Liver (tissue), 9 donors: ENCODE data around the gene KAT5. TPM values are rescaled to one million over a fixed set of nuclear protein-coding genes. Genes with fewer than 3 reads are reported as not detected.

Experiments used
- DNase-seq: peaks from one replicate; pipeline ENCODE4 v3.0.0-alpha.2; 2017; ENCODE audit warnings: low spot score
- H3K27ac ChIP-seq, 2 donors: one replicate each; pipeline ENCODE4 v1.7.0; 2013; ENCODE audit warnings: inconsistent platforms in 2 of 2, low read length in 2 of 2, control low read depth in 1 of 2, low read depth in 1 of 2, mild to moderate bottlenecking in 1 of 2
- H3K27me3 ChIP-seq, 4 donors: one replicate each; pipeline versions ENCODE4 v1.6.1 to v1.7.0; 2013; ENCODE audit warnings: low read length in 3 of 4, inconsistent platforms in 1 of 4, mild to moderate bottlenecking in 1 of 4, moderate library complexity in 1 of 4; ENCODE audit not compliant: control insufficient read depth in 4 of 4, insufficient read depth in 4 of 4
- H3K36me3 ChIP-seq, 4 donors: one replicate each; pipeline versions ENCODE4 v1.6.1 to v1.7.0; 2013; ENCODE audit warnings: low read length in 3 of 4, mild to moderate bottlenecking in 3 of 4, low read depth in 1 of 4, moderate library complexity in 1 of 4; ENCODE audit not compliant: control insufficient read depth in 4 of 4, insufficient read depth in 3 of 4
- H3K4me1 ChIP-seq, 4 donors: one replicate each; pipeline versions ENCODE4 v1.6.1 to v1.7.0; 2013; ENCODE audit warnings: low read length in 3 of 4, mild to moderate bottlenecking in 3 of 4, moderate library complexity in 1 of 4; ENCODE audit not compliant: control insufficient read depth in 4 of 4, insufficient read depth in 4 of 4
- H3K4me3 ChIP-seq, 3 donors: one replicate each; pipeline versions ENCODE4 v1.6.1 to v1.7.0; 2013; ENCODE audit warnings: low read length in 3 of 3, control low read depth in 1 of 3, low read depth in 1 of 3, mild to moderate bottlenecking in 1 of 3
- H3K9ac ChIP-seq, 2 donors: one replicate each; pipeline ENCODE4 v1.7.0; 2013; ENCODE audit warnings: low read length in 2 of 2, mild to moderate bottlenecking in 2 of 2, moderate library complexity in 2 of 2, control low read depth in 1 of 2, low read depth in 1 of 2
- H3K9me3 ChIP-seq, 4 donors: one replicate each; pipeline versions ENCODE4 v1.6.1 to v1.7.0; 2013; ENCODE audit warnings: low read length in 3 of 4; ENCODE audit not compliant: control insufficient read depth in 4 of 4
- ATF3 ChIP-seq: IDR thresholded peaks from 2 replicates; pipeline ENCODE4 v1.6.1; 2016; ENCODE audit warnings: antibody characterized with exemption
- CTCF ChIP-seq: fragments of 150-350 bp; IDR thresholded peaks from 2 replicates; pipeline ENCODE4 v1.5.1; 2017; ENCODE audit warnings: improper control_type of control experiment, low read depth, low read length; ENCODE audit not compliant: missing input control
- EGR1 ChIP-seq, 2 donors: IDR thresholded peaks; 2 replicates each; pipeline ENCODE4 v1.6.1; 2016 to 2018; ENCODE audit warnings: antibody characterized with exemption in 2 of 2, low read depth in 2 of 2
- FOXA1 ChIP-seq: IDR thresholded peaks from 2 replicates; pipeline ENCODE4 v1.6.1; 2016; ENCODE audit warnings: antibody characterized with exemption
- FOXA2 ChIP-seq: IDR thresholded peaks from 2 replicates; pipeline ENCODE4 v1.6.1; 2016; ENCODE audit warnings: antibody characterized with exemption
- GABPA ChIP-seq, 2 donors: IDR thresholded peaks in 1 of 2; conservative IDR thresholded peaks in 1 of 2; 2 replicates each; pipeline ENCODE4 v1.6.1; 2016; ENCODE audit warnings: antibody characterized with exemption in 2 of 2, mild to moderate bottlenecking in 1 of 2, moderate library complexity in 1 of 2
- HNF4A ChIP-seq, 2 donors: conservative IDR thresholded peaks; 2 replicates each; pipeline ENCODE4 v1.6.1; 2016; ENCODE audit warnings: antibody characterized with exemption in 2 of 2, mild to moderate bottlenecking in 2 of 2
- HNF4G ChIP-seq: IDR thresholded peaks from 2 replicates; pipeline ENCODE4 v1.6.1; 2016; ENCODE audit warnings: antibody characterized with exemption
- JUND ChIP-seq, 2 donors: IDR thresholded peaks; 2 replicates each; pipeline ENCODE4 v1.6.1; 2016; ENCODE audit warnings: antibody characterized with exemption in 2 of 2
- MAX ChIP-seq: IDR thresholded peaks from 2 replicates; pipeline ENCODE4 v1.6.1; 2016; ENCODE audit warnings: antibody characterized with exemption
- NR2F2 ChIP-seq: IDR thresholded peaks from 2 replicates; pipeline ENCODE4 v1.6.1; 2016; ENCODE audit warnings: antibody characterized with exemption
- RAD21 ChIP-seq, 2 donors: IDR thresholded peaks; 2 replicates each; pipeline ENCODE4 v1.6.1; 2016; ENCODE audit warnings: antibody characterized with exemption in 2 of 2, mild to moderate bottlenecking in 2 of 2
- REST ChIP-seq: IDR thresholded peaks from 2 replicates; pipeline ENCODE4 v1.6.1; 2016; ENCODE audit warnings: antibody characterized with exemption, mild to moderate bottlenecking
- RXRA ChIP-seq, 2 donors: IDR thresholded peaks; 2 replicates each; pipeline ENCODE4 v1.6.1; 2017 to 2018; ENCODE audit warnings: antibody characterized with exemption in 2 of 2, mild to moderate bottlenecking in 1 of 2
- SP1 ChIP-seq: IDR thresholded peaks from 2 replicates; pipeline ENCODE4 v1.6.1; 2018; ENCODE audit warnings: antibody characterized with exemption, mild to moderate bottlenecking
- TAF1 ChIP-seq: conservative IDR thresholded peaks from 2 replicates; pipeline ENCODE4 v1.6.1; 2016; ENCODE audit warnings: antibody characterized with exemption, mild to moderate bottlenecking
- YY1 ChIP-seq: IDR thresholded peaks from 2 replicates; pipeline ENCODE4 v1.6.1; 2016; ENCODE audit warnings: antibody characterized with exemption, mild to moderate bottlenecking
- ZBTB33 ChIP-seq: IDR thresholded peaks from 2 replicates; pipeline ENCODE4 v1.6.1; 2016; ENCODE audit warnings: antibody characterized with exemption
- WGBS: extraction: QIAGEN DNeasy Blood & Tissue Kit; methylation state at CpG from one replicate; pipeline ENCODE4 v1.1.7; 2013; 5-methylcytosine and 5-hydroxymethylcytosine counted together
- polyA plus RNA-seq, 2 donors: library from polyadenylated mRNA; stranded (reverse) in 1 of 2; unstranded in 1 of 2; fragments of 200-250 nt in 1 of 2; fragments of >200 nt in 1 of 2; fragmentation: Nextera tagmentation in 1 of 2; extraction: Ambion mirVana in 1 of 2; gene quantifications; one replicate each; pipeline versions ENCODE4 v1.2.1 to v1.2.3, GENCODE V29; 2013 to 2015
- total RNA-seq, 2 donors: library from RNA; depleted of rRNA; stranded (reverse); fragments of >200 nt; gene quantifications; one replicate each; pipeline ENCODE4 v1.2.3, GENCODE V29; 2014
- donor health status: healthy.
- donor health status: healthy.
- donor health status: healthy.
- donor health status: healthy.
- donor health status: healthy.

Gene KAT5
- total and polyA plus RNA-seq, 4 donors = 15.5 to 22.9 (median 18.4) TPM

- H3K4me3 ChIP-seq = no peak overlapping the region
- TF ChIP-seq GABPA (IDR thresholded peaks at IDR 0.05 in 1 of 2, conservative IDR thresholded peaks at IDR 0.05 in 1 of 2) (no peak), YY1 (no peak), ZBTB33 (no peak), ATF3 (no peak), MAX (no peak), FOXA1 (no peak), REST (no peak), RAD21 (IDR thresholded peaks at IDR 0.05) (no peak), JUND (IDR thresholded peaks at IDR 0.05) (no peak), HNF4A (conservative IDR thresholded peaks at IDR 0.05) (no peak), NR2F2 (no peak), FOXA2 (no peak), TAF1 (no peak), EGR1 (IDR thresholded peaks at IDR 0.05; ENCODE audit: low read depth in 2 of 2) (no peak), RXRA (IDR thresholded peaks at IDR 0.05) (no peak), CTCF (no peak), HNF4G (no peak)
- no peak for DNase-seq
- H3K9me3 ChIP-seq = no peaks in the 10 kb centered on the region
- no peak overlapping the region for H3K9ac ChIP-seq
- H3K27me3 ChIP-seq = no peaks in the 10 kb centered on the region
- no peaks in the 10 kb centered on the region for H3K4me1 ChIP-seq
- no peak overlapping the region for H3K27ac ChIP-seq
- H3K36me3 ChIP-seq = no peaks in the 10 kb centered on the region
These were observed 24.8 kb downstream of the KAT5 start for GRCh38 chr11:65736810-65737209.

GRCh38 chr11:65739022-65739421 is 27.0 kb downstream of the KAT5 start:
- 81% methylated on average over 2 of the region's 2 CpGs for WGBS
- DNase-seq = no peak
- H3K4me3 ChIP-seq = no peak overlapping the region
- H3K4me1 ChIP-seq = peaks cover 0 to 7% (median 5%) of the 10 kb centered on the region in 4 donors
- no peak for TF ChIP-seq HNF4G
- no peak for TF ChIP-seq GABPA (IDR thresholded peaks at IDR 0.05 in 1 of 2, conservative IDR thresholded peaks at IDR 0.05 in 1 of 2)
- TF ChIP-seq ATF3 = no peak
- TF ChIP-seq SP1 = no peak
- TF ChIP-seq EGR1 (IDR thresholded peaks at IDR 0.05; ENCODE audit: low read depth in 2 of 2) = no peak
- H3K27ac ChIP-seq = no peak overlapping the region
- H3K27me3 ChIP-seq = no peaks in the 10 kb centered on the region
- no peaks in the 10 kb centered on the region for H3K36me3 ChIP-seq
- no peaks in the 10 kb centered on the region for H3K9me3 ChIP-seq
- no peak overlapping the region for H3K9ac ChIP-seq
